ENCODE results near the gene QSOX1. TPM values are rescaled to one million over a fixed set of nuclear protein-coding genes. Genes with fewer than 3 reads are reported as not detected.

QSOX1 gene
- total RNA-seq, 1 experiment from 2014 or later = 135 TPM

- H3K27me3 Mint-ChIP-seq (ENCODE audit: low read depth) = peaks cover 26% of the 10 kb centered on the region
- H3K4me1 Mint-ChIP-seq = peaks cover 44% of the 10 kb centered on the region
- DNase-seq (ENCODE audit: low spot score) (no peak), ATAC-seq (no peak)
- no peak for TF ChIP-seq ZNF425 (CRISPR knock-in tag; conservative IDR thresholded peaks at IDR 0.05)
- no peak for TF ChIP-seq STAT6 (CRISPR knock-in tag; conservative IDR thresholded peaks at IDR 0.05; ENCODE audit: low read depth)
- TF ChIP-seq GABPB1 (CRISPR knock-in tag; IDR thresholded peaks at IDR 0.05) = no peak
- TF ChIP-seq ATF6 (CRISPR knock-in tag; IDR thresholded peaks at IDR 0.05) = no peak
- no peak for TF ChIP-seq GRHL2 (CRISPR knock-in tag; IDR thresholded peaks at IDR 0.05; ENCODE audit: insufficient replicate concordance, severe bottlenecking)
- no peak for TF ChIP-seq ATF1 (CRISPR knock-in tag; IDR thresholded peaks at IDR 0.05)
- TF ChIP-seq TP53 (CRISPR knock-in tag; IDR thresholded peaks at IDR 0.05) = no peak
- no peak for TF ChIP-seq CDX4 (CRISPR knock-in tag; IDR thresholded peaks at IDR 0.05; ENCODE audit: borderline replicate concordance)
- TF ChIP-seq ZNF281 (CRISPR knock-in tag; IDR thresholded peaks at IDR 0.05) = no peak
- TF ChIP-seq ZNF138 (CRISPR knock-in tag; conservative IDR thresholded peaks at IDR 0.05) = no peak
- TF ChIP-seq ZBTB43 (CRISPR knock-in tag; IDR thresholded peaks at IDR 0.05) = no peak
- TF ChIP-seq HMGA2 (CRISPR knock-in tag; IDR thresholded peaks at IDR 0.05) = no peak
- no peak for TF ChIP-seq CREB1 (CRISPR knock-in tag; IDR thresholded peaks at IDR 0.05)
- no peak for TF ChIP-seq HMGXB4 (CRISPR knock-in tag; IDR thresholded peaks at IDR 0.05)
- TF ChIP-seq MLX (CRISPR knock-in tag; IDR thresholded peaks at IDR 0.05) = no peak
- no peak for TF ChIP-seq E2F4 (CRISPR knock-in tag; IDR thresholded peaks at IDR 0.05; ENCODE audit: borderline replicate concordance, low read depth)
- TF ChIP-seq ZNF232 (CRISPR knock-in tag; IDR thresholded peaks at IDR 0.05) = no peak
- no peak for TF ChIP-seq KAT7 (CRISPR knock-in tag; IDR thresholded peaks at IDR 0.05; ENCODE audit: borderline replicate concordance)
- TF ChIP-seq E2F1 (CRISPR knock-in tag; IDR thresholded peaks at IDR 0.05) = no peak
- no peak for TF ChIP-seq ZNF263 (CRISPR knock-in tag; IDR thresholded peaks at IDR 0.05; ENCODE audit: low read depth)
- ChIA-PET CTCF (interaction anchor here (0.9 to 4.9 kb wide), 2 partner anchors 10 to 22 kb away, joined by 3 to 69 read pairs; no protein-coding TSS in a partner anchor), POLR2A (no interaction called here)
- H3K4me3 Mint-ChIP-seq = no peak overlapping the region; the same call in 1 of the 2 replicates
- no peak overlapping the region for H3K27ac Mint-ChIP-seq
- no peaks in the 10 kb centered on the region for H3K9me3 Mint-ChIP-seq
- H3K36me3 Mint-ChIP-seq = no peaks in the 10 kb centered on the region
These were observed 2.0 kb downstream of the QSOX1 start for GRCh38 chr1:180156631-180157091.

Data from WTC11 (cell line).